ENCODE results near the gene GRAMD1A. TPM values are rescaled to one million over a fixed set of nuclear protein-coding genes. Genes with fewer than 3 reads are reported as not detected.

The GRAMD1A gene
- total RNA-seq, 4 donors from 2014 or later = 4.6 to 23.3 (median 8.8) TPM

DNA sequence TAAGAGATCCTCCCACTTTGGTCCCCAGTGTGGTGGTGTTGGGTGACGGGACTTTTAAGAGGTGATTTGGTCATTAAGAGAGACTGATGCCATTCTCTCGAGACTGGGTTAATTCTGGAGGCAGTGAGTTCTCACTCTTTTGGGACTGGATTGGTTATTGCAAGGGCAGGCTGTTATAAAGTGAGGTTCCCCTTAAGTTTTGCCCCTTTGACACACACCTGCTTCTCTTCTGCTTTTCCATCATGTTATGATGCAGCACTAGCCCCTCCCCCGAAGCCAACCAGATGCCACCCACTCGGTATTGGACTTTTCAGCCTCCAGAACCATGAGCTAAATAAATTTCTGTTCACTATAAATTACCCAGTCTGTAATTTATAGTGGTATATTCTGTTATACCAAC is 16.3 kb upstream of the GRAMD1A start:
- no peak for DNase-seq
- no peaks in the 10 kb centered on the region for H3K36me3 ChIP-seq
- no peaks in the 10 kb centered on the region for H3K27me3 ChIP-seq
- intact Hi-C loops (cut with DNase I) = no loop called here
- H3K27ac ChIP-seq = no peak overlapping the region
- H3K4me3 ChIP-seq = no peak overlapping the region
- no peaks in the 10 kb centered on the region for H3K9me3 ChIP-seq
- H3K4me1 ChIP-seq = peaks cover 0 to 12% (median 0%) of the 10 kb centered on the region in 3 donors
- 70 to 93% methylated on average over 4 of the region's 4 CpGs for WGBS, 2 donors
- TF ChIP-seq, protein P1, sequence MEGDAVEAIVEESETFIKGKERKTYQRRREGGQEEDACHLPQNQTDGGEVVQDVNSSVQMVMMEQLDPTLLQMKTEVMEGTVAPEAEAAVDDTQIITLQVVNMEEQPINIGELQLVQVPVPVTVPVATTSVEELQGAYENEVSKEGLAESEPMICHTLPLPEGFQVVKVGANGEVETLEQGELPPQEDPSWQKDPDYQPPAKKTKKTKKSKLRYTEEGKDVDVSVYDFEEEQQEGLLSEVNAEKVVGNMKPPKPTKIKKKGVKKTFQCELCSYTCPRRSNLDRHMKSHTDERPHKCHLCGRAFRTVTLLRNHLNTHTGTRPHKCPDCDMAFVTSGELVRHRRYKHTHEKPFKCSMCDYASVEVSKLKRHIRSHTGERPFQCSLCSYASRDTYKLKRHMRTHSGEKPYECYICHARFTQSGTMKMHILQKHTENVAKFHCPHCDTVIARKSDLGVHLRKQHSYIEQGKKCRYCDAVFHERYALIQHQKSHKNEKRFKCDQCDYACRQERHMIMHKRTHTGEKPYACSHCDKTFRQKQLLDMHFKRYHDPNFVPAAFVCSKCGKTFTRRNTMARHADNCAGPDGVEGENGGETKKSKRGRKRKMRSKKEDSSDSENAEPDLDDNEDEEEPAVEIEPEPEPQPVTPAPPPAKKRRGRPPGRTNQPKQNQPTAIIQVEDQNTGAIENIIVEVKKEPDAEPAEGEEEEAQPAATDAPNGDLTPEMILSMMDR (IDR thresholded peaks at IDR 0.05) = no peak

DNA sequence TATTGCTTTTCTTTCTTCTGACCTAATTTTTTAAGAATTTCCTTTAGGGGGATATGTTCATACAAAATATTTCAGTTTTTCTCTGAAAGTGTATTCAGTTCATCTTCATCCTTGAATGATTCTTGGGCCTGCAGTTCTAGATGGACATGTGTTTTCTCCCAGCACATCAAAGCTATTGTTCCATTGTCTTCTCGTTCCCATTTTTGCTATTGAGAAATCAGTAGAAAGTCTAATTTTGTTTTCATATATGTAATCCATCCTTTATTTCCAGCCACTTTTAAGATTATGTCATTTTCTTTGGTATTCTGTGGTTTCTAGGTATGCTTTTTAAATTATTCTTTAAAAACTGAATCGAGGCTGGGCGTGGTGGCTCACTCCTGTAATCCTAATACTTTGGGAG is 15.8 kb upstream of the GRAMD1A start:
- Histone ChIP-seq H3K4me3 (no peak overlapping the region), H3K27me3 (no peaks in the 10 kb centered on the region), H3K4me1 (peaks cover 0 to 12% (median 0%) of the 10 kb centered on the region in 3 donors), H3K9me3 (no peaks in the 10 kb centered on the region), H3K36me3 (no peaks in the 10 kb centered on the region), H3K27ac (no peak overlapping the region)
- WGBS, 2 donors = 66 to 84% methylated on average over 3 of the region's 3 CpGs
- TF ChIP-seq, protein P1 (IDR thresholded peaks at IDR 0.05) = no peak
- no peak for TF ChIP-seq POLR2A (IDR thresholded peaks at IDR 0.05)
- intact Hi-C loops (cut with DNase I) = no loop called here
- DNase-seq = no peak

DNA sequence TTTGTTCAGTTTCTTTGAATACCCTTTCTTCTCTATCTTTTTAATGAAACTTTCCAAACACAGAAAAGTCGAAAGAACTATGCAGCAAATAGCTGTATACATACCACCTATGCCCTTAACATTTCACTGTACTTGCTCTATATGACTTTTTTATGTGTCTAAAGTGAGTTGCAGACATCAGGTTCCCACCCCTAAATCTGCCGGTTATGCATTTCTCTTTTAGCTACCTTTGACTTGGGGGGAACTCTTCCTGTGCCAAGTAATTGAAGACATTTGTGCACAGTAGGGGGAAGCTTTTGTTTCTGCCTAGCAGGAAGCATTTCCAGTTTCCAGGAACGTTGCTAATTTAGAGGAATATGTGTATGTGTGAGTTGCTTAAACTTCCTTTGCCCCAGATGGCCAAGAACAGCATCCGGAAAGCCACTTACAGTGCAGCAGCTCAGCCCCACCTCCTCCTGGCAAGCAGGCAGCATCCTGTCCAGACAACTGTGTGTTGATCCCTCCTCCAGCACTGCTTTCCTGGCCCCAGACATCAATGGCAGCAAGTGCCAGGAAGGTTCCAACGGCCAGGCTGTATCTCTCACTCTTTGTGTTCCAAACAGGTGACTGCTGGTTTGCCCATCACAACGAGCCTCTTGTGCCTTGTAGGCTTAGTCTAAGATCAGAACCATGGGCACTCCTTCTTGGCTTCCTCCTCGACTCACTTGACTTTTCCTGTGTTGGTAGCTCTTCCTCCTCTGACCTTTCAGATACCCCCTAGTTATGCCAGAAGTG is 14.7 kb upstream of the GRAMD1A start:
- Histone ChIP-seq H3K36me3 (no peaks in the 10 kb centered on the region), H3K27ac (peak overlapping the region in 1 of 4 donors; percentile 39), H3K4me1 (peaks cover 0 to 12% (median 0%) of the 10 kb centered on the region in 3 donors), H3K27me3 (no peaks in the 10 kb centered on the region), H3K4me3 (no peak overlapping the region), H3K9me3 (no peaks in the 10 kb centered on the region)
- no peak for DNase-seq
- intact Hi-C loops (cut with DNase I) = no loop called here
- WGBS, 2 donors = 16% methylated on average over 6 of the region's 7 CpGs
- TF ChIP-seq POLR2A (IDR thresholded peaks at IDR 0.05) = no peak
- TF ChIP-seq, protein P1 (IDR thresholded peaks at IDR 0.05) = no peak

DNA sequence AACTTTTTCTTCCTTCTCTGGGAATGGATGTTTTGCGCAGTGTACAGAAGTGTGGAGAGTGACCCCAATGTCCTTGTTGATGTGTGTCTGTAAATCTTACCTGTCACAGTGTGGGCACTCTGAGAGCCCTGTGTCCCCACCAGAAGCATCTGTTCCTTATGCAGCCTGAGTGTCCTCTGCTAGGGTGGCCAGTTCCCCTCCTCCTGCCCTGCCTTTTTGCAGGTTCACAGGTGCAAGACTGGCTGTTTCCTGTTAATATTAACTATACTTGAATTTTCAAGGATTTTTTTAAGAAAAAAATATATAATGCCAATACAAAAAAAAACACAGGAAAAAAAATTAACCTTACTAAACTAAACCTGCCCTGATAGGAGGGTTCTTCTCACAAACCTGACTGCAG is 12.0 kb upstream of the GRAMD1A start:
- Histone ChIP-seq H3K4me3 (no peak overlapping the region), H3K4me1 (peaks cover 0 to 12% (median 0%) of the 10 kb centered on the region in 3 donors), H3K36me3 (no peaks in the 10 kb centered on the region), H3K27ac (no peak overlapping the region), H3K9me3 (no peaks in the 10 kb centered on the region), H3K27me3 (no peaks in the 10 kb centered on the region)
- WGBS, 2 donors = 92 to 100% methylated on average over 1 of the region's 1 CpG
- no peak for DNase-seq
- no peak for TF ChIP-seq POLR2A (IDR thresholded peaks at IDR 0.05)
- TF ChIP-seq, protein P1 (IDR thresholded peaks at IDR 0.05) = no peak
- intact Hi-C loops (cut with DNase I) = no loop called here

DNA sequence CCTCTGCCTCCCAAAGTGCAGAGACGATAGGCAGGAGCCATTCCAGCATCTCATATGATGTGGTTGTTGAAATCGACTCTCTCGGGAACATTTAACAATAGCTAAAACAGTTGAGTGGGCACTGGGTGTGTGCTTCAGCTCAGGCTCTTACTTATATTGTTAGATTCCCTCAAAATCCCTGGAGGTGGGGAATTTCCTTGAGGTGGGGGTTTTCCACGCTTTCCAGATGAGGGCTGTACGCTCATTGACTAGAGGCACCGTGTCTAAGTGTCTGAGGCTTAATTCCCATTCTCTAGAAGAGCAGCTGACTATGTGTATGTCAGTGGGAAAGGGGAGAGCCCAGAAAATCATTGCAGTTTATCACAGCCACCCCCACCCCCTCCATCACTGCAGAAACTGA is 10.8 kb upstream of the GRAMD1A start:
- TF ChIP-seq, protein P1 (IDR thresholded peaks at IDR 0.05) = no peak
- TF ChIP-seq POLR2A (IDR thresholded peaks at IDR 0.05) = no peak
- Histone ChIP-seq H3K27ac (no peak overlapping the region), H3K4me1 (peaks cover 0 to 15% (median 0%) of the 10 kb centered on the region in 3 donors), H3K4me3 (no peak overlapping the region), H3K9me3 (no peaks in the 10 kb centered on the region), H3K36me3 (no peaks in the 10 kb centered on the region), H3K27me3 (no peaks in the 10 kb centered on the region)
- WGBS, 2 donors = 67 to 72% methylated on average over 3 to 5 of the region's 6 CpGs
- intact Hi-C loops (cut with DNase I) = no loop called here
- no peak for DNase-seq

Data from esophagus squamous epithelium (tissue), 5 donors.